Astrocyte (in vitro differentiated cells and primary cell): ENCODE measurements around the gene DENND5B. TPM values are rescaled to one million over a fixed set of nuclear protein-coding genes. Genes with fewer than 3 reads are reported as not detected.
A peak's percentile ranks its signal among the peaks of the same experiment; 100 is the strongest.

ENCODE experiments used
- DNase-seq: peaks from one replicate; pipeline ENCODE4 v3.0.0-alpha.2; 2010; ENCODE audit warnings: low read depth
- FAIRE-seq: peaks from 2 replicates; lab custom pipeline; 2011; peaks lifted over from hg19 to GRCh38; lab: Jason Lieb, UNC
- H2AFZ ChIP-seq: 2 replicates; pipeline ENCODE4 v1.6.0; 2012; ENCODE audit warnings: low read depth, low read length, inconsistent platforms
- H3K27ac ChIP-seq: 2 replicates; pipeline ENCODE4 v1.5.1; 2011; ENCODE audit warnings: low read depth, low read length, inconsistent platforms
- H3K27me3 ChIP-seq: 2 replicates; pipeline ENCODE4 v1.6.0; 2011; ENCODE audit warnings: low read length, inconsistent platforms; ENCODE audit not compliant: insufficient read depth
- H3K36me3 ChIP-seq: 2 replicates; pipeline ENCODE4 v1.5.1; 2011; ENCODE audit warnings: low read length, inconsistent platforms; ENCODE audit not compliant: insufficient read depth
- H3K4me1 ChIP-seq: 2 replicates; pipeline ENCODE4 v1.5.1; 2011; ENCODE audit warnings: low read length, inconsistent platforms; ENCODE audit not compliant: insufficient read depth
- H3K4me2 ChIP-seq: 2 replicates; pipeline ENCODE4 v1.6.0; 2012; ENCODE audit warnings: low read length, inconsistent platforms
- H3K4me3 ChIP-seq: 2 replicates; pipeline ENCODE4 v1.5.1; 2011; ENCODE audit warnings: low read depth, mild to moderate bottlenecking, low read length, inconsistent platforms; ENCODE audit not compliant: insufficient read depth
- H3K79me2 ChIP-seq: 2 replicates; pipeline ENCODE4 v1.6.0; 2012; ENCODE audit warnings: mild to moderate bottlenecking, low read length, inconsistent platforms; ENCODE audit not compliant: insufficient read depth
- H3K9ac ChIP-seq: 2 replicates; pipeline ENCODE4 v1.6.0; 2012; ENCODE audit warnings: mild to moderate bottlenecking, low read length, inconsistent platforms
- H3K9me3 ChIP-seq: 2 replicates; pipeline ENCODE4 v1.5.1; 2012; ENCODE audit warnings: low read depth, mild to moderate bottlenecking, low read length, inconsistent platforms; ENCODE audit not compliant: insufficient read depth
- H4K20me1 ChIP-seq: 2 replicates; pipeline ENCODE4 v1.6.0; 2012; ENCODE audit warnings: low read length, inconsistent platforms; ENCODE audit not compliant: insufficient read depth
- H3K27ac Mint-ChIP-seq: one replicate; pipeline ENCODE4 v1.8.0; 2021; ENCODE audit warnings: mild to moderate bottlenecking, mixed read lengths; ENCODE audit not compliant: unreplicated experiment
- H3K27me3 Mint-ChIP-seq: one replicate; pipeline ENCODE4 v1.8.0; 2021; ENCODE audit warnings: low read depth, mixed read lengths; ENCODE audit not compliant: unreplicated experiment
- H3K36me3 Mint-ChIP-seq: one replicate; pipeline ENCODE4 v1.8.0; 2021; ENCODE audit warnings: low read depth, mixed read lengths; ENCODE audit not compliant: unreplicated experiment
- H3K4me1 Mint-ChIP-seq: one replicate; pipeline ENCODE4 v1.8.0; 2021; ENCODE audit warnings: low read depth, mixed read lengths; ENCODE audit not compliant: unreplicated experiment
- H3K4me3 Mint-ChIP-seq: one replicate; pipeline ENCODE4 v1.8.0; 2021; ENCODE audit warnings: mild to moderate bottlenecking, moderate library complexity, mixed read lengths; ENCODE audit not compliant: unreplicated experiment
- H3K9me3 Mint-ChIP-seq: one replicate; pipeline ENCODE4 v1.8.0; 2021; ENCODE audit warnings: mild to moderate bottlenecking, mixed read lengths; ENCODE audit not compliant: unreplicated experiment
- CTCF ChIP-seq: IDR thresholded peaks from 2 replicates; pipeline ENCODE4 v1.5.1; 2011; ENCODE audit warnings: low read depth, mild to moderate bottlenecking, inconsistent platforms, low read length, moderate library complexity; ENCODE audit not compliant: insufficient read depth
- EZH2 ChIP-seq: IDR thresholded peaks from 2 replicates; pipeline ENCODE4 v1.6.1; 2012; ENCODE audit warnings: mild to moderate bottlenecking, low read length, inconsistent platforms; ENCODE audit not compliant: insufficient read depth
- total RNA-seq: library from RNA; stranded (reverse); gene quantifications from 2 replicates; pipeline ENCODE4 v1.2.1, GENCODE V29; 2021

DENND5B gene
- total RNA-seq, 1 donor from 2014 or later = 22.7 TPM

GRCh38 chr12:31440134-31440533 lies 150.8 kb downstream of the DENND5B start:
- H3K9ac ChIP-seq = no peak overlapping the region
- H3K9me3 ChIP-seq = no peaks in the 10 kb centered on the region
- no peaks in the 10 kb centered on the region for H3K27me3 Mint-ChIP-seq
- no peak overlapping the region for H3K27ac Mint-ChIP-seq
- H3K4me1 Mint-ChIP-seq = peaks cover 3% of the 10 kb centered on the region
- H4K20me1 ChIP-seq = no peaks in the 10 kb centered on the region
- no peak overlapping the region for H3K27ac ChIP-seq
- DNase-seq = no peak
- no peak overlapping the region for H3K4me3 Mint-ChIP-seq
- H3K36me3 ChIP-seq = no peaks in the 10 kb centered on the region
- no peak overlapping the region for H2AFZ ChIP-seq
- H3K4me1 ChIP-seq = no peaks in the 10 kb centered on the region
- no peak for FAIRE-seq
- H3K36me3 Mint-ChIP-seq = no peaks in the 10 kb centered on the region
- H3K4me2 ChIP-seq = no peak overlapping the region
- H3K79me2 ChIP-seq = no peaks in the 10 kb centered on the region
- TF ChIP-seq CTCF (no peak), EZH2 (no peak)
- no peak overlapping the region for H3K4me3 ChIP-seq
- H3K9me3 Mint-ChIP-seq = no peaks in the 10 kb centered on the region
- H3K27me3 ChIP-seq = no peaks in the 10 kb centered on the region

GRCh38 chr12:31431721-31432240 lies 159.2 kb downstream of the DENND5B start:
- H3K27me3 Mint-ChIP-seq = no peaks in the 10 kb centered on the region
- H3K4me1 Mint-ChIP-seq = peaks cover 2% of the 10 kb centered on the region
- H3K4me1 ChIP-seq = no peaks in the 10 kb centered on the region
- no peak for FAIRE-seq
- no peaks in the 10 kb centered on the region for H3K36me3 Mint-ChIP-seq
- H3K9me3 Mint-ChIP-seq = no peaks in the 10 kb centered on the region
- H3K27ac Mint-ChIP-seq = no peak overlapping the region
- no peak overlapping the region for H2AFZ ChIP-seq
- no peak overlapping the region for H3K4me3 Mint-ChIP-seq
- H4K20me1 ChIP-seq = no peaks in the 10 kb centered on the region
- no peaks in the 10 kb centered on the region for H3K79me2 ChIP-seq
- H3K9me3 ChIP-seq = no peaks in the 10 kb centered on the region
- H3K4me2 ChIP-seq = no peak overlapping the region
- no peaks in the 10 kb centered on the region for H3K27me3 ChIP-seq
- no peak overlapping the region for H3K27ac ChIP-seq
- peak; percentile 30 for DNase-seq
- no peak overlapping the region for H3K9ac ChIP-seq
- H3K4me3 ChIP-seq = no peak overlapping the region
- H3K36me3 ChIP-seq = no peaks in the 10 kb centered on the region
- TF ChIP-seq EZH2 (no peak), CTCF (no peak)

GRCh38 chr12:31423405-31423804 lies 167.5 kb downstream of the DENND5B start:
- Histone ChIP-seq H3K9me3 (no peaks in the 10 kb centered on the region), H3K27me3 (no peaks in the 10 kb centered on the region), H3K4me2 (no peak overlapping the region), H3K36me3 (no peaks in the 10 kb centered on the region), H4K20me1 (no peaks in the 10 kb centered on the region), H3K27ac (no peak overlapping the region), H3K4me3 (no peak overlapping the region), H2AFZ (no peak overlapping the region), H3K4me1 (no peaks in the 10 kb centered on the region), H3K79me2 (no peaks in the 10 kb centered on the region), H3K9ac (no peak overlapping the region)
- peaks cover 8% of the 10 kb centered on the region for H3K36me3 Mint-ChIP-seq
- DNase-seq (no peak), FAIRE-seq (no peak)
- H3K4me1 Mint-ChIP-seq = no peaks in the 10 kb centered on the region
- TF ChIP-seq EZH2 = no peak
- TF ChIP-seq CTCF = no peak
- no peaks in the 10 kb centered on the region for H3K9me3 Mint-ChIP-seq
- H3K4me3 Mint-ChIP-seq = no peak overlapping the region
- no peak overlapping the region for H3K27ac Mint-ChIP-seq
- no peaks in the 10 kb centered on the region for H3K27me3 Mint-ChIP-seq
